Fibroblast of skin of back (primary cell): ENCODE data around the gene ERGIC1. TPM values are rescaled to one million over a fixed set of nuclear protein-coding genes. Genes with fewer than 3 reads are reported as not detected.
"Not testable (repeated sequence)": the region's sequence is repeated elsewhere in the genome, so short reads cannot be mapped to it uniquely, and the experiment has no call there.

Source experiments
- DNase-seq: peaks from one replicate; pipeline ENCODE4 v3.0.0-alpha.2; 2013
- polyA plus RNA-seq, 2 experiments: library from polyadenylated mRNA; unstranded; fragments of 120-200 nt; gene quantifications; one replicate each; pipeline ENCODE4 v1.2.1, GENCODE V29; 2013; ENCODE audit not compliant: insufficient read length in 2 of 2

ERGIC1 gene
- 190 TPM for polyA plus RNA-seq (2013, experiment 1 of 2; ENCODE audit: insufficient read length)
- 172 TPM for polyA plus RNA-seq (2013, experiment 2 of 2; ENCODE audit: insufficient read length)

GRCh38 chr5:172833686-172834414 is at the start of gene ERGIC1:
ERGIC1 (plus strand) TSS chr5:172834251; CDS start chr5:172834414, 163 bp downstream.
- peak; percentile 87 for DNase-seq

GRCh38 chr5:172785429-172786088 is 48.5 kb upstream of the ERGIC1 start:
- DNase-seq: no peak

- no peak for DNase-seq
Measured at GRCh38 chr5:172786736-172787462, 47.2 kb upstream of the ERGIC1 start.

GRCh38 chr5:172787538-172787937 is 46.5 kb upstream of the ERGIC1 start:
- DNase-seq: not testable (repeated sequence)

GRCh38 chr5:172788771-172789686 is 45.0 kb upstream of the ERGIC1 start:
- DNase-seq: no peak

- no peak for DNase-seq
Measured at GRCh38 chr5:172789687-172790495, 44.2 kb upstream of the ERGIC1 start.

GRCh38 chr5:172790496-172790889 is 43.6 kb upstream of the ERGIC1 start:
- no peak for DNase-seq

GRCh38 chr5:172791286-172791685 is 42.8 kb upstream of the ERGIC1 start:
- DNase-seq: no peak

GRCh38 chr5:172791726-172792445 is 42.2 kb upstream of the ERGIC1 start:
- peak; percentile 37 for DNase-seq

GRCh38 chr5:172792701-172793570 is 41.1 kb upstream of the ERGIC1 start:
- DNase-seq: no peak

GRCh38 chr5:172793577-172794488 is 40.2 kb upstream of the ERGIC1 start:
- peak; percentile 75 for DNase-seq

- DNase-seq: peak; percentile 97
Measured at GRCh38 chr5:172795318-172795977, 38.6 kb upstream of the ERGIC1 start.

GRCh38 chr5:172796306-172796705 is 37.7 kb upstream of the ERGIC1 start:
- no peak for DNase-seq

GRCh38 chr5:172797771-172798191 is 36.3 kb upstream of the ERGIC1 start:
- no peak for DNase-seq

- DNase-seq: peak; percentile 95
Measured at GRCh38 chr5:172798422-172799215, 35.4 kb upstream of the ERGIC1 start.

- peak; percentile 34 for DNase-seq
Measured at GRCh38 chr5:172799416-172799815, 34.6 kb upstream of the ERGIC1 start.

GRCh38 chr5:172800088-172800551 is 33.9 kb upstream of the ERGIC1 start:
- DNase-seq: peak; percentile 92
